Right lobe of liver (tissue), 6 donors: Measurements from ENCODE around the gene UBQLN3. TPM values are rescaled to one million over a fixed set of nuclear protein-coding genes. Genes with fewer than 3 reads are reported as not detected.

Experiments
- ATAC-seq, 4 donors: fragments of 200-7000 bp; cut with Tn5 transposase; one replicate each; pipeline ENCODE4 v1.9.1; 2020; ENCODE audit warnings: mild to moderate bottlenecking in 4 of 4, moderate library complexity in 4 of 4
- DNase-seq, 3 donors: peaks; one replicate each; pipeline ENCODE4 v3.0.0-alpha.2; 2020
- H3K27ac ChIP-seq, 3 donors: fragments of 200-600 bp; one replicate each; pipeline ENCODE4 v1.8.0; 2022
- H3K27me3 ChIP-seq, 2 donors: fragments of 200-600 bp; one replicate each; pipeline ENCODE4 v1.8.0; 2022
- H3K36me3 ChIP-seq, 4 donors: fragments of 200-600 bp; sonication (generic) in 1 of 4; one replicate each; pipeline versions ENCODE4 v1.5.1 to v1.8.0; 2017 to 2022; ENCODE audit warnings: control low read depth in 1 of 4
- H3K4me1 ChIP-seq, 4 donors: fragments of 200-600 bp; sonication (generic) in 1 of 4; one replicate each; pipeline versions ENCODE4 v1.5.1 to v1.8.0; 2017 to 2022; ENCODE audit warnings: control low read depth in 1 of 4
- H3K4me3 ChIP-seq, 3 donors: fragments of 200-600 bp; one replicate each; pipeline ENCODE4 v1.8.0; 2022
- H3K9me3 ChIP-seq, 4 donors: fragments of 200-600 bp; sonication (generic) in 1 of 4; one replicate each; pipeline versions ENCODE4 v1.5.1 to v1.8.0; 2017 to 2022; ENCODE audit warnings: control low read depth in 1 of 4
- POLR2A ChIP-seq: fragments of 450-650 bp; IDR thresholded peaks from one replicate; pipeline ENCODE4 v1.6.1; 2017; ENCODE audit warnings: antibody characterized with exemption, mild to moderate bottlenecking
- WGBS: methylation state at CpG from one replicate; pipeline ENCODE4 v1.1.6; 2018; ENCODE audit warnings: low coverage, low lambda C conversion rate; ENCODE audit not compliant: insufficient coverage; ENCODE audit errors: missing lambda C conversion rate; 5-methylcytosine and 5-hydroxymethylcytosine counted together
- intact Hi-C, 2 donors: fragments of 100-400 bp; cut with DNase I; formaldehyde crosslinking; loops; one replicate each; pipeline versions ENCODE4 v1.11.2 to v1.14.1; 2022
- total RNA-seq, 6 experiments: library from RNA; depleted of rRNA in 2 of 6; stranded (reverse); fragments of >200 nt in 2 of 6; fragmentation: NEBNext Ultra II Directional in 3 of 6; extraction: Animal tissue kit (Norgen Biotek cat#: 25700) in 3 of 6; gene quantifications; one replicate each; pipeline versions ENCODE4 v1.1.0 to v1.2.4, GENCODE V29; 2016 to 2023
- TF ChIP-seq, protein P1 (sequence below), 4 donors: fragments of 200-600 bp in 3 of 4; fragments of 450-650 bp in 1 of 4; IDR thresholded peaks; one replicate each; pipeline versions ENCODE4 v1.5.1 to v1.8.0; 2016 to 2022; ENCODE audit warnings: antibody characterized with exemption in 4 of 4, mild to moderate bottlenecking in 2 of 4
- donor health status: DM: no; HTN: yes; CAD: no.
- donor health status: DM: no; HTN: no; CAD: no.
- donor health status: DM: no; HTN: no; CAD: no.
- donor health status: DM: no; HTN: yes; CAD: no.
- donor health status: DM: no; HTN: yes; CAD: no.

The UBQLN3 gene
- total RNA-seq, 6 experiments from 2014 or later = 0.12 TPM; not detected in 5

DNA sequence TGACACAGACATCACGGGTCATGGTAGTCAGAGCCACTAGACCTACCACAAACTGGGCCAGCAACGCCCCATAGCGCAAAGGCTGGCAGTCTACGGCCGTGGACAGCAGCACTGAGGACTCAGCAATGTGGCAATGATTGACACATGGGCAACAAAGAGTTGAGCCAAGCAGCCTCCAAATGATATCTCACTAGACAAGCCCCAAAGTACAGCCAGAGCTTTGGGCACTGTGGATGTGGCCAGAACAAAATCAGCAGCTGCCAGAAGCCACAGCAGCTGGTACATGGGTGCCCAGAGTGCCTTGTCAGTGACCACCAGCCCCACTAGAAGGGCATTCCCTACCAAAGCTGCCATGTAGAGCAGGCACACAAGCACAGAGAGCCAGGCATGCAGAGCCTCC lies 18.0 kb upstream of the UBQLN3 start:
- no CpG with 5 or more reads among the region's 5 CpGs for WGBS
- Histone ChIP-seq H3K27ac (no peak overlapping the region), H3K36me3 (no peaks in the 10 kb centered on the region), H3K27me3 (no peaks in the 10 kb centered on the region), H3K4me3 (no peak overlapping the region), H3K9me3 (no peaks in the 10 kb centered on the region), H3K4me1 (no peaks in the 10 kb centered on the region)
- ATAC-seq (no peak), DNase-seq (no peak)
- intact Hi-C loops = no loop called here
- TF ChIP-seq, protein P1, sequence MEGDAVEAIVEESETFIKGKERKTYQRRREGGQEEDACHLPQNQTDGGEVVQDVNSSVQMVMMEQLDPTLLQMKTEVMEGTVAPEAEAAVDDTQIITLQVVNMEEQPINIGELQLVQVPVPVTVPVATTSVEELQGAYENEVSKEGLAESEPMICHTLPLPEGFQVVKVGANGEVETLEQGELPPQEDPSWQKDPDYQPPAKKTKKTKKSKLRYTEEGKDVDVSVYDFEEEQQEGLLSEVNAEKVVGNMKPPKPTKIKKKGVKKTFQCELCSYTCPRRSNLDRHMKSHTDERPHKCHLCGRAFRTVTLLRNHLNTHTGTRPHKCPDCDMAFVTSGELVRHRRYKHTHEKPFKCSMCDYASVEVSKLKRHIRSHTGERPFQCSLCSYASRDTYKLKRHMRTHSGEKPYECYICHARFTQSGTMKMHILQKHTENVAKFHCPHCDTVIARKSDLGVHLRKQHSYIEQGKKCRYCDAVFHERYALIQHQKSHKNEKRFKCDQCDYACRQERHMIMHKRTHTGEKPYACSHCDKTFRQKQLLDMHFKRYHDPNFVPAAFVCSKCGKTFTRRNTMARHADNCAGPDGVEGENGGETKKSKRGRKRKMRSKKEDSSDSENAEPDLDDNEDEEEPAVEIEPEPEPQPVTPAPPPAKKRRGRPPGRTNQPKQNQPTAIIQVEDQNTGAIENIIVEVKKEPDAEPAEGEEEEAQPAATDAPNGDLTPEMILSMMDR (IDR thresholded peaks at IDR 0.05) = no peak
- TF ChIP-seq POLR2A = no peak

DNA sequence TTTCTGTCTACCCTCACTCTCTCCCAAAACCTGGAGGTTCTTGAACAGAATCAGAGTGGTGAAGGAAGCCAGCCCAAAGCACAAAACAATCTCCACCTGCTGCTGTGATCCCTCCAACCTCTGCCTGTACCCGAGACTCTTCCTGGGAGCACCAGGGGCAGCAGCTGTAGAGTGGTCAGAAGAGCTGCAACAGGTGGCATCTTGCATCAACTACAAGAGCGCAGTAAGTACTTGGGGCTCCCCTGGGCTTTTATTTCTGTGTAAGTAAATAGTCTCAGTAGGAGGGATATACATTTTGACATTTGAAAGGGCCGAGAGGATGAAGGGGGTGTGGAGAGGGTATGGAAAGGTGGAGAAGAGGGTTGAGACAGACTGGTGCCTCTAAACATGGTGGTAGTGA lies 15.0 kb upstream of the UBQLN3 start:
- intact Hi-C loops = no loop called here
- Histone ChIP-seq H3K36me3 (no peaks in the 10 kb centered on the region), H3K27me3 (no peaks in the 10 kb centered on the region), H3K4me3 (no peak overlapping the region), H3K4me1 (no peaks in the 10 kb centered on the region), H3K27ac (no peak overlapping the region), H3K9me3 (no peaks in the 10 kb centered on the region)
- ATAC-seq (no peak), DNase-seq (no peak)
- TF ChIP-seq, protein P1 (IDR thresholded peaks at IDR 0.05) = no peak
- TF ChIP-seq POLR2A = no peak
- 60% methylated on average over 3 of the region's 3 CpGs for WGBS

DNA sequence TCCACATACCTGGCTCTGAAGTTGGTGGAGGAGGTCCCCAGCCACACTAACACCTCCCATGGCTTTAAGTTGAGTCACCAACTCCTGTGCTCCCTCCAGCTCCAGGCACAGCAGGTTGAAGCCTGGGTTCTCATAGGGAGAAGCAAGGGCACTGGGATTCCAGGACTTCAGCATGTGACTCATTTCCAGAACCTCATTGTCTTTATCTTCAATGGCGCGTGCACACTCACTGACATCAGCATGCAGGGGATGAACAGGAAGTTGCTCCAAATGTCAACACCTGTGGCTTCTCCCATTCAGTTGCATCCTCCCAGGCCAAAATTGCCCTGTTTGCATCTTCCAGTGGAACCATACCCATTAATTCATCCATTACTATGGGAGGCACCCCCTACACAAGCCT lies 12.6 kb upstream of the UBQLN3 start:
- intact Hi-C loops = no loop called here
- WGBS = no CpG with 5 or more reads among the region's 2 CpGs
- no peak for DNase-seq

GRCh38 chr11:5521540-5521939 lies 11.8 kb upstream of the UBQLN3 start:
- no peaks in the 10 kb centered on the region for H3K9me3 ChIP-seq
- intact Hi-C loops = no loop called here
- DNase-seq (no peak), ATAC-seq (no peak)
- H3K4me3 ChIP-seq = no peak overlapping the region
- no peaks in the 10 kb centered on the region for H3K27me3 ChIP-seq
- no peaks in the 10 kb centered on the region for H3K36me3 ChIP-seq
- H3K4me1 ChIP-seq = no peaks in the 10 kb centered on the region
- H3K27ac ChIP-seq = no peak overlapping the region
- TF ChIP-seq, protein P1 (IDR thresholded peaks at IDR 0.05) = no peak
- TF ChIP-seq POLR2A = no peak
- WGBS = 96% methylated on average over 4 of the region's 4 CpGs

More for the DNA sequence above, 12.6 kb upstream of the UBQLN3 start:
- Histone ChIP-seq H3K36me3 (no peaks in the 10 kb centered on the region), H3K4me3 (no peak overlapping the region), H3K27ac (no peak overlapping the region), H3K4me1 (no peaks in the 10 kb centered on the region), H3K27me3 (no peaks in the 10 kb centered on the region), H3K9me3 (no peaks in the 10 kb centered on the region)
- TF ChIP-seq POLR2A = no peak
- TF ChIP-seq, protein P1 (IDR thresholded peaks at IDR 0.05) = no peak
- no peak for ATAC-seq

GRCh38 chr11:5516599-5516998 lies 6.8 kb upstream of the UBQLN3 start, which contains the start of gene UBQLNL:
Gene UBQLNL, minus strand, starts transcription at chr11:5516699. Its CDS starts 258 bp downstream, at chr11:5516441.
- H3K36me3 ChIP-seq = no peaks in the 10 kb centered on the region
- no peak for ATAC-seq
- 94% methylated on average over 1 of the region's 2 CpGs for WGBS
- TF ChIP-seq, protein P1 (IDR thresholded peaks at IDR 0.05) = no peak
- no peak for TF ChIP-seq POLR2A
- H3K4me1 ChIP-seq = no peaks in the 10 kb centered on the region
- no peak for DNase-seq
- no peaks in the 10 kb centered on the region for H3K27me3 ChIP-seq
- H3K27ac ChIP-seq = no peak within 1 kb of the TSS
- H3K9me3 ChIP-seq = no peaks in the 10 kb centered on the region
- H3K4me3 ChIP-seq = no peak within 1 kb of the TSS
- intact Hi-C loops = no loop called here
